NCI-H146 treated with DMSO at 0.1 percent for 48 hours (cell line): ENCODE results near the gene TCIRG1.
A peak's percentile ranks its signal among the peaks of the same experiment; 100 is the strongest.

Experiments
- DNase-seq: peaks from one replicate; lab custom pipeline; 2025; ENCODE audit not compliant: unreplicated experiment; lab: John Stamatoyannopoulos, UW

Gene TCIRG1

GRCh38 chr11:68004551-68005335 is 34.1 kb upstream of the TCIRG1 start:
- DNase-seq: peak; percentile 36

DNA sequence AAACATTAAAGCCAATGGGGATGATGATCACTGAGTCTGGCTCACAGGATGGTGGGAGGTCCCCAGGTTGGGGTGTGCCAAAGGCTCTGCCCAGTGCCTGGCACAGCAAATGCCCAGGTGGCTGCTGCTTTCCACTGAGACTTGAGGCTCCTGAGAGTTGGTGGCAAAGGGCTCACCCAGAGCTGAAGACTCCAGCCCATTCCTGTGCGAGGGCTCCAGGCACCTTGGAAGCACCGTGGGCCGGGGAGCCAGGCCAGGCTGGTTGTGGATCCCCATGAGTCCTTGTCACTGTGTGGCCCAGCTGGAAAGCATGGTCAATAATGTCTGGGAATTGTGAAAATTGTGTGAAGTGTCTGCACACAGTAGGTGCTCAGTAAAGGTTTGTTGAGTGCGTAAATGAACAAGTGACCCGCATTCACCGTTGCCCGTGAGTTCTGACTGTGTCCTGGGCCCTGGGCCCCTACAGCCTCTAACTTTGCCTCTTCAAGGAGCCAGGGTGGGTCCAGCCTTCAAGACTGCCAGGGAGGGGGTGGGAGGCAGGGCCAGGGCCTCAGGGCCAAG is 32.1 kb upstream of the TCIRG1 start:
- DNase-seq: no peak

- DNase-seq: no peak
These were observed 31.1 kb upstream of the TCIRG1 start for GRCh38 chr11:68007498-68008380.

GRCh38 chr11:68008381-68009337 is 30.2 kb upstream of the TCIRG1 start:
- DNase-seq: no peak

DNA sequence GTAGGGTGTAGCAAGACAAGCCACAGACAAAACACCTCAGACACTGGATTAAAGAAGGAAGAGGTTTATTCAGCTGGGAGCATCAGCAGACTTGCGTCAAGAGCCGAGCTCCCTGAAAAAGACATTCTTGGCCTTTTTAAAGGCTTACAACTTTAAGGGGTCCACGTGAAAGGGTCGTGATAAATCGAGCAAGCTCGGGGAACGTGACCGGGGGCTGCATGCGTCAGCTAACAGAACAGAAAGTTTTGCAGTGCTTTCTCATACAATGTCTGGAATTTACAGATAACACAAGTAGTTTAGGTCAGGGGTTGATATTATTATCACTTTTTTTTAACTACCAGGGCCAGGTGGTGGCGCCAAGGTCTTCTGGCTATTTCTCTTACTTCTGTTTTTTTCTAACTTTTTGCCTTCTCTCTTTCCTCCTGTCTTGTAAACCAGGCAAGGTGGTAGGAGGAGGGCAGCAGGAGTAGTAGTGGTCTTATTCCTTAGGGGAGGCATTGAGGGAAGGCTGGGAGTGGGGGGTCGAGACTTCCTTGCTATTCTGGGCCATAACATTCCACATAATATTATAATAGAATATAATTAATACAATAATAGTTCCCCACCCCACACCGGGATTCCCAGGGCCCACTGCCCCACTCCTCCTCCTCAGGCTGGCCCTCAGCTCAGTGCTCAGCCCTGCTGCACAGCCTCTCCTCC is 29.3 kb upstream of the TCIRG1 start:
- DNase-seq: no peak

GRCh38 chr11:68010090-68011041 is 28.5 kb upstream of the TCIRG1 start, which contains the start of gene ALDH3B1:
ALDH3B1 (plus strand) TSS chr11:68010327; CDS start chr11:68015298, 4,971 bp downstream.
- DNase-seq: no peak

DNA sequence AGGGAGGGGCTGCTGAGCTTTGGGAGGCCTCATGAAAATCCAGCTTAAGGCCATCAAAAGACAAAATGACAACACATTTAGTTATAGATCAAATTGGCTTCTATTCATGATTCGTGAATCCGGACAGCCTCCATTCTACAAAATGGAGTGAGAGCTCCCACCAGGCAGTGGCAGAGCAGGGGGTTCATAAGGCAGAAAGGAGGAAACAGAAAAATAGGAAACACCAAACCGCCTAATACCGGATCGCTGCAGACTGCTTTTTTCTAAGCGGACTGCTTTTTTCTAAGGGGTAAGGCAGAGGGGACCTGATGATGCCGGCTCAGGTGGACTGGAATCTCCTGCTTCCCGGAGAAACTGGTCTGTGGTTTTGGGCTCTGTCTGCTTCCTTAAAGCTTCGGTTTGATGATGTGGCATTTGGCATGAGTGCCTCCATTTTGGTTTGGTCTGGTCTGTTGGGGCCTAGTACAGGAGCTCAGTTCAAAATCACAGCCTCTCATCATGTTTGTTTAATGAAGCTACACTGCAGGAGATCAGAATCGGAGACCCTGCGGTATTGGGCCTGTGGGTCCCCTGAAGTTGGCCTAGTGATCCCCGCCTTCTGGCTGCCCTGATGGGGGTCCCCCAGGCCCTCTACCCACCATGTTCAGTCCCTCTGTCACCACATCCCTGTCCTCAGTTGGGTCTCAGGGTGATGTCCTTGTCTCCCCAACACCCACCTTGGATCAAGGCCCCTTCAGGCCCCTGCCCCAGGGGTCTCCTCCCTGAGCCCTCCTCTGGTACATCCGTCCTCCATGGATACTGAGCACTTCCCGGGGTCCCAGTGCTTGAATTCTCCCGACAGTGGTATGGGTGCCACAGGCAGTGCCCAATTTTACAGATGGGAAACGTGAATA is 27.5 kb upstream of the TCIRG1 start:
- no peak for DNase-seq

- no peak for DNase-seq
These were observed 26.6 kb upstream of the TCIRG1 start for GRCh38 chr11:68012044-68012842.

- DNase-seq: no peak
These were observed 25.8 kb upstream of the TCIRG1 start for GRCh38 chr11:68012843-68013610.

GRCh38 chr11:68013611-68014156 is 25.1 kb upstream of the TCIRG1 start:
- no peak for DNase-seq

DNA sequence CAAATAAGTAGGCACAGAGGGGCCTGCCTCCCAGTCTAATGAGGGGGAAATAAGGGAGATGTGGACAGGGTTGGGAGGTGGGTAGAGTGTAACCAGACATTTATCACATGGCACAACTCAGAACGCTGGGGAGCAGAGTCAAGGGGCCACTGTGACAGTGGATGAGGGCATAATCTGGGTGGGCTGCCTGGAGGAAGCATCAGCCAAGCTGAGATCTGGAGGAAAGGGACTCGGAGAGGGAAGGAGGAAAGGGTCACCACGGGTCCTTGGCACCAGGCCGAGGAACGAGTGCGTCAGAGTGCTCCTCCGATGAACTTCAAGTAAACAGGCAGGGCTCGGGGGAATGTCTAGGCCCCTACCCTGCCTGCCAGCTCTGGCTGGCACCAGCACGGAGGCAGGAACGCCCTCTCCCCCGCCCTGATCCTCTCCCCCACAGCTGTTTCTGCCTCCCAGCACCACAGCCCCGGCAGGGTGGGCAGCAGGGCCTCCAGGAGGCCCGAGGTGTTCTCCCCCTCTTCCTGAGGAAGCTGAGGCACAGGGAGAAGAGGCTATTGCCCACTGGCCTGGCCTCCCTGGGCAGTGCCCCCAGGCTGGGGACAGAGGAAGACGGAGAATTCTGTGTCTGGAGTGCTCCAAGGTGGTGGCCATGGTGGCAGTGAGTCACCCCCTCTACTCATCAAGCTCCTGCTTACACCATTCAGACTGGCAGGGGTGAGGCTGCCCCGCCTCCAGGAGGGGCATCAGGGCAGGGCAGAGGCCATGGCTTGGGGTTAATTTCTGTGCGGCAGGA is 24.5 kb upstream of the TCIRG1 start:
- no peak for DNase-seq

GRCh38 chr11:68014947-68015447 is 23.8 kb upstream of the TCIRG1 start:
- DNase-seq: no peak

DNA sequence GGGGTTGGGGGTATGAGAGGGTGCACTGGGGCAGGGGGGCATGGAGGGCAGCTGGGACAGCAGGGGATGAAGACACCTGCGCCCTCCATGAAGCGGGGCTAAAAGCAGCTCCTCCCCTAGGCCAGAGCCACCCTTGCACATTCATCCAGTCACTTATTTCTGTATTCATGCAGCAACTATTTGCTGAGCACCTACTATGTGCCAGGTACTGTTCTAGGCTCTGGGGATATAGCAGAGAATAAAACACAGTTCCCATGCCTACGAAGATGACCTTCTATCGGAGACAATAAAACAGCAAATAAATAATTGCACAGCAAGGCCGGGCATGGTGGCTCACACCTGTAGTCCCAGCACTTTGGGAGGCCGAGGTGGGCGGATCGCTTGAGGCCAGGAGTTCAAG is 23.4 kb upstream of the TCIRG1 start:
- no peak for DNase-seq

- no peak for DNase-seq
These were observed 22.5 kb upstream of the TCIRG1 start for GRCh38 chr11:68016161-68016903.
